Lung microvascular endothelial cell (primary cell): ENCODE data around the gene NR2F1. TPM values are rescaled to one million over a fixed set of nuclear protein-coding genes. Genes with fewer than 3 reads are reported as not detected.
A peak's percentile ranks its signal among the peaks of the same experiment; 100 is the strongest.
"Not testable (repeated sequence)": the region's sequence is repeated elsewhere in the genome, so short reads cannot be mapped to it uniquely, and the experiment has no call there.

Experiments
- DNase-seq, 2 donors: peaks; one replicate each; pipeline versions ENCODE4 v3.0.0 to v3.0.0-alpha.2; 2010; ENCODE audit warnings: low read depth in 2 of 2
- total RNA-seq: library from RNA; depleted of rRNA; stranded (reverse); fragments of >200 nt; gene quantifications from 2 replicates; pipeline ENCODE4 v1.2.1, GENCODE V29; 2014

The NR2F1 gene
- total RNA-seq: 30.5 and 118 TPM in 2 replicates

- peak; percentile 97 to 100 for DNase-seq
Measured at GRCh38 chr5:93582677-93583438, at the start of gene NR2F1. Gene NR2F1 (plus strand): TSS chr5:93583222. CDS start chr5:93585024, 1,802 bp downstream.

- DNase-seq: no peak
Measured at GRCh38 chr5:93545872-93546271, 37.1 kb upstream of the NR2F1 start.

- DNase-seq: not testable (repeated sequence)
Measured at GRCh38 chr5:93549594-93549993, 33.4 kb upstream of the NR2F1 start.

GRCh38 chr5:93557021-93557604 is 25.9 kb upstream of the NR2F1 start:
- no peak for DNase-seq

GRCh38 chr5:93566091-93566490 is 16.9 kb upstream of the NR2F1 start:
- peak in 1 of 2 donors; percentile 53 for DNase-seq

- no peak for DNase-seq
Measured at GRCh38 chr5:93567424-93567823, 15.6 kb upstream of the NR2F1 start.

- no peak for DNase-seq
Measured at GRCh38 chr5:93569300-93570160, 13.5 kb upstream of the NR2F1 start.

- no peak for DNase-seq
Measured at GRCh38 chr5:93570294-93571113, 12.5 kb upstream of the NR2F1 start.

GRCh38 chr5:93571114-93571949 is 11.7 kb upstream of the NR2F1 start:
- no peak for DNase-seq

GRCh38 chr5:93572101-93572607 is 10.9 kb upstream of the NR2F1 start:
- DNase-seq: peak in 1 of 2 donors; percentile 77

- peak; percentile 68 to 75 for DNase-seq
Measured at GRCh38 chr5:93572608-93573353, 10.2 kb upstream of the NR2F1 start.

GRCh38 chr5:93573354-93574351 is 9.4 kb upstream of the NR2F1 start:
- DNase-seq: peak in 1 of 2 donors; percentile 87

- peak in 1 of 2 donors; percentile 74 for DNase-seq
Measured at GRCh38 chr5:93574491-93575305, 8.3 kb upstream of the NR2F1 start.

- peak in 1 of 2 donors; percentile 54 for DNase-seq
Measured at GRCh38 chr5:93575461-93576414, 7.3 kb upstream of the NR2F1 start.

- DNase-seq: peak in 1 of 2 donors; percentile 38
Measured at GRCh38 chr5:93576994-93577853, 5.8 kb upstream of the NR2F1 start.
